Neuronal stem cell (in vitro differentiated cells): ENCODE data around the gene CPO.

ENCODE experiments used
- DNase-seq: peaks from one replicate; pipeline ENCODE4 v3.0.0-alpha.2; 2013; ENCODE audit warnings: low spot score
- H2AFZ ChIP-seq: one replicate; pipeline ENCODE4 v1.6.1; 2013; ENCODE audit warnings: mild to moderate bottlenecking, low read length, inconsistent platforms
- H2AK5ac ChIP-seq: 2 replicates; pipeline ENCODE4 v1.6.1; 2013; ENCODE audit warnings: low read depth, mild to moderate bottlenecking, inconsistent platforms, low read length, moderate library complexity, mixed read lengths
- H2BK120ac ChIP-seq: 2 replicates; pipeline ENCODE4 v1.6.1; 2013; ENCODE audit warnings: low read depth, mild to moderate bottlenecking, inconsistent platforms, low read length, moderate library complexity, mixed read lengths
- H2BK12ac ChIP-seq: one replicate; pipeline ENCODE4 v1.6.1; 2013; ENCODE audit warnings: low read length, inconsistent platforms
- H2BK15ac ChIP-seq: 2 replicates; pipeline ENCODE4 v1.6.1; 2013; ENCODE audit warnings: mild to moderate bottlenecking, low read length, inconsistent platforms, mixed read lengths
- H2BK5ac ChIP-seq: one replicate; pipeline ENCODE4 v1.6.1; 2013; ENCODE audit warnings: inconsistent platforms, mild to moderate bottlenecking, low read length, moderate library complexity
- H3K14ac ChIP-seq: one replicate; pipeline ENCODE4 v1.6.1; 2013; ENCODE audit warnings: low read length, inconsistent platforms
- H3K18ac ChIP-seq: 2 replicates; pipeline ENCODE4 v1.6.1; 2013; ENCODE audit warnings: low read length, inconsistent platforms
- H3K23ac ChIP-seq: 2 replicates; pipeline ENCODE4 v1.6.1; 2013; ENCODE audit warnings: low read depth, mild to moderate bottlenecking, mixed read lengths, low read length, inconsistent platforms; ENCODE audit not compliant: poor library complexity
- H3K27ac ChIP-seq: replicated peaks from 3 replicates; pipeline ENCODE4 v1.5.1; 2013; ENCODE audit warnings: low read length, inconsistent platforms
- H3K27me3 ChIP-seq, 3 experiments: 2 replicates each; pipeline ENCODE4 v1.6.1; 2013; ENCODE audit warnings: low read length in 3 of 3, mild to moderate bottlenecking in 2 of 3, inconsistent platforms in 1 of 3, low read depth in 1 of 3, mixed read lengths in 1 of 3, moderate library complexity in 1 of 3; ENCODE audit not compliant: control insufficient read depth in 3 of 3, insufficient read depth in 3 of 3
- H3K36me3 ChIP-seq, 2 donors: replicated peaks in 1 of 2; 2 replicates each; pipeline ENCODE4 v1.6.1; 2013; ENCODE audit warnings: low read length in 2 of 2; ENCODE audit not compliant: control insufficient read depth in 2 of 2, insufficient read depth in 2 of 2
- H3K4ac ChIP-seq: 2 replicates; pipeline ENCODE4 v1.6.1; 2013; ENCODE audit warnings: inconsistent platforms, mild to moderate bottlenecking, low read length, moderate library complexity
- H3K4me1 ChIP-seq, 2 donors: 1 replicate in 1 of 2; 2 replicates in 1 of 2; pipeline ENCODE4 v1.6.1; 2013; ENCODE audit warnings: low read length in 2 of 2, low read depth in 1 of 2; ENCODE audit not compliant: control insufficient read depth in 2 of 2, insufficient read depth in 1 of 2
- H3K4me2 ChIP-seq: one replicate; pipeline ENCODE4 v1.6.1; 2013; ENCODE audit warnings: mild to moderate bottlenecking, low read length, inconsistent platforms; ENCODE audit not compliant: insufficient read depth, poor library complexity, severe bottlenecking
- H3K4me3 ChIP-seq, 2 donors: 2 replicates each; pipeline ENCODE4 v1.5.1; 2013; ENCODE audit warnings: low read length in 2 of 2, mild to moderate bottlenecking in 2 of 2, inconsistent platforms in 1 of 2, moderate library complexity in 1 of 2
- H3K79me1 ChIP-seq: one replicate; pipeline ENCODE4 v1.6.1; 2013; ENCODE audit warnings: low read depth, mild to moderate bottlenecking, inconsistent platforms, low read length, moderate library complexity
- H3K9ac ChIP-seq: one replicate; pipeline ENCODE4 v1.6.1; 2013; ENCODE audit warnings: mild to moderate bottlenecking, low read depth, low read length, inconsistent platforms; ENCODE audit not compliant: poor library complexity
- H3K9me3 ChIP-seq, 2 donors: replicated peaks in 1 of 2; 2 replicates each; pipeline versions ENCODE3 to v1.6.1; 2013; ENCODE audit warnings: low read length in 2 of 2, mild to moderate bottlenecking in 2 of 2, inconsistent platforms in 1 of 2, low read depth in 1 of 2, mixed read lengths in 1 of 2, moderate library complexity in 1 of 2; ENCODE audit not compliant: control insufficient read depth in 2 of 2, insufficient read depth in 1 of 2
- H4K8ac ChIP-seq: one replicate; pipeline ENCODE4 v1.6.1; 2013; ENCODE audit warnings: low read depth, mild to moderate bottlenecking, inconsistent platforms, low read length, moderate library complexity
- H4K91ac ChIP-seq: one replicate; pipeline ENCODE4 v1.6.1; 2013; ENCODE audit warnings: low read length, low read depth, mild to moderate bottlenecking, inconsistent platforms; ENCODE audit not compliant: poor library complexity
- WGBS, 2 donors: extraction: QIAGEN DNeasy Blood & Tissue Kit; methylation state at CpG; one replicate each; pipeline ENCODE4 v1.1.7; 2013; ENCODE audit warnings: missing lambda C conversion rate in 2 of 2, mixed read lengths in 1 of 2; ENCODE audit not compliant: insufficient read length in 2 of 2, insufficient replicate concordance in 1 of 2; ENCODE audit errors: extremely low coverage in 2 of 2; 5-methylcytosine and 5-hydroxymethylcytosine counted together

CPO gene

DNA sequence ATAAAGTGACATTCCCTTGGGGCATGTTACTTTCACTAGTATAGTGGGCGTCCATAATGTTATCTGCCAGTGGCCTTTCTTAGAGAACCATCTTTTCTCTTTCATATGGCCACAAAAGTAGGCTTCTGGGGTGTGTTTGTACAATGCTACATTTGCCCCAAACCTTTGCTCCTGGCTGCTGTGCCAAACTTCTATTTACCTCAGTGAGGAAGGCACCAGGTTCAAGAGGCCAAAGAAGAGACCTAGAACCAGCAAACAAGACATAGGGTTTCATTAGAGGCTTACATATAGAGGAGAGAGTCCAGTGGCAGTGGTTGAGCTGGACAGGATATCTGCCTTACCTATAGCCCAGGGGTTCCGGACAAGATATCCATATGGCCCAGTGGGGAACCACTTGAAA is 48.5 kb downstream of the CPO start:
- Histone ChIP-seq H3K9ac (no peak overlapping the region), H3K14ac (no peak overlapping the region), H3K23ac (no peak overlapping the region), H3K79me1 (no peaks in the 10 kb centered on the region), H3K4me3 (no peak overlapping the region), H3K4ac (no peak overlapping the region), H3K36me3 (no peaks in the 10 kb centered on the region), H4K91ac (no peak overlapping the region), H3K27ac (no peak overlapping the region), H2BK12ac (no peak overlapping the region), H2BK5ac (no peak overlapping the region), H2BK15ac (no peak overlapping the region), H2AFZ (no peak overlapping the region), H2BK120ac (no peak overlapping the region), H2AK5ac (no peak overlapping the region), H3K9me3 (no peaks in the 10 kb centered on the region), H4K8ac (no peak overlapping the region), H3K27me3 (no peaks in the 10 kb centered on the region), H3K4me1 (peaks cover 0 to 2% of the 10 kb centered on the region in 2 donors), H3K4me2 (no peak overlapping the region), H3K18ac (no peak overlapping the region)
- WGBS, 2 donors, result no CpG with 5 or more reads among the region's 2 CpGs
- DNase-seq, result no peak

GRCh38 chr2:206988884-206989283 is 49.6 kb downstream of the CPO start:
- Histone ChIP-seq H3K18ac (no peak overlapping the region), H3K79me1 (no peaks in the 10 kb centered on the region), H2AK5ac (no peak overlapping the region), H2BK5ac (no peak overlapping the region), H4K8ac (no peak overlapping the region), H2BK120ac (no peak overlapping the region), H3K4me1 (no peaks in the 10 kb centered on the region), H3K9ac (no peak overlapping the region), H3K4me3 (no peak overlapping the region), H3K23ac (no peak overlapping the region), H2BK12ac (no peak overlapping the region), H3K9me3 (no peaks in the 10 kb centered on the region), H3K14ac (no peak overlapping the region), H2AFZ (no peak overlapping the region), H4K91ac (no peak overlapping the region), H3K4me2 (no peak overlapping the region), H3K27me3 (no peaks in the 10 kb centered on the region), H3K27ac (no peak overlapping the region), H2BK15ac (no peak overlapping the region), H3K4ac (no peak overlapping the region), H3K36me3 (no peaks in the 10 kb centered on the region)
- no CpG with 5 or more reads among the region's 1 CpG for WGBS, 2 donors
- DNase-seq, result no peak

DNA sequence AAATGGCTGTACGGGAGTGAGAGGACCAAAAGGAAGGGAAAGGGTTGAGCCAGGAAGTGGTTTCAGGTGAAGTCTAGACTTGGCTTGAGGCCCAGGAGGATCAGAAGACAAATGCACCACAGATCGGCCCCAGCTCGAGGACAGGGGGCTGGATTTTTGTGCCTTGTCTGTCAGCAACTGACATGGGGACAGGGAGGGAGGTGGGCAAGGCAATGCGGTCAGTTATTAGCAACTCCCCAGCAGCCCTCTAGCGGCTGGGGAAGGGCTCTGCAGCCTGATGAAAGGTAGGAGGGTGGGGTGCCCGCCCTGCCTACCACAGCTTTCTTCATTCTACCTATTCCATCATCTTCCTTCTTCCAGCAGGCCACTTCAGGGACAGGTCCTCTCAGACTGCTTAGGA is 50.0 kb downstream of the CPO start:
- H4K8ac ChIP-seq, result no peak overlapping the region
- no peak overlapping the region for H3K4me3 ChIP-seq
- no peak overlapping the region for H3K14ac ChIP-seq
- no peaks in the 10 kb centered on the region for H3K4me1 ChIP-seq
- no peak overlapping the region for H2BK5ac ChIP-seq
- peak overlapping the region; percentile 32 for H3K18ac ChIP-seq
- WGBS, 2 donors, result no CpG with 5 or more reads among the region's 6 CpGs
- H3K27me3 ChIP-seq, result no peaks in the 10 kb centered on the region
- H2BK12ac ChIP-seq, result peak overlapping the region; percentile 42
- no peaks in the 10 kb centered on the region for H3K79me1 ChIP-seq
- no peak for DNase-seq
- no peak overlapping the region for H2BK120ac ChIP-seq
- H2AK5ac ChIP-seq, result no peak overlapping the region
- no peak overlapping the region for H2BK15ac ChIP-seq
- no peaks in the 10 kb centered on the region for H3K36me3 ChIP-seq
- peak overlapping the region; percentile 53 for H2AFZ ChIP-seq
- H3K9ac ChIP-seq, result peak overlapping the region; percentile 55
- H4K91ac ChIP-seq, result no peak overlapping the region
- H3K9me3 ChIP-seq, result no peaks in the 10 kb centered on the region
- no peak overlapping the region for H3K4me2 ChIP-seq
- no peak overlapping the region for H3K27ac ChIP-seq
- H3K23ac ChIP-seq, result no peak overlapping the region
- no peak overlapping the region for H3K4ac ChIP-seq

DNA sequence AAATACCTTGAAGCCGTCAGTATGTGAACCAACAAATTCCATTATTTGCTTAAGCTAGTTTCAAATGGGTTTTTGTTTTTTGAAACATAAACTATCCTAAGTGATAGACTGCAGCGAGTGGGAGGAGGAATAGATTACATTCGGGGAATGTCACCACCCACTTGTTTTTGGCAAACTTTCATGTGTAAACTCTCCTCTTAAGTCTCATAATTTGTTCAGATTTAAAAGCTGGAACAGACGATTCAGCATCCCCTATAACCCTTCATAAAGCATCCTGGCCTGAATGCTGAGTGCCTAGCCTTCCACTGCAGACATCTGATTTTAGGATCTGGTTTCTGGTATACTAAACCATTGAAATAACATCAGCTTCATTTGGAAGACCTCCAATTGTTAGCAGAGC is 51.0 kb downstream of the CPO start:
- H3K4me1 ChIP-seq, result no peaks in the 10 kb centered on the region
- H3K9ac ChIP-seq, result no peak overlapping the region
- no peak overlapping the region for H4K91ac ChIP-seq
- no peak overlapping the region for H3K23ac ChIP-seq
- H3K4me2 ChIP-seq, result no peak overlapping the region
- no peak overlapping the region for H3K4me3 ChIP-seq
- no peak overlapping the region for H4K8ac ChIP-seq
- no peak overlapping the region for H3K27ac ChIP-seq
- H2AK5ac ChIP-seq, result no peak overlapping the region
- no peak overlapping the region for H3K14ac ChIP-seq
- H3K79me1 ChIP-seq, result no peaks in the 10 kb centered on the region
- H2BK12ac ChIP-seq, result no peak overlapping the region
- no peak overlapping the region for H2BK120ac ChIP-seq
- no peak overlapping the region for H3K18ac ChIP-seq
- no peaks in the 10 kb centered on the region for H3K36me3 ChIP-seq
- DNase-seq, result no peak
- no peak overlapping the region for H2BK15ac ChIP-seq
- H3K4ac ChIP-seq, result no peak overlapping the region
- no peak overlapping the region for H2AFZ ChIP-seq
- H2BK5ac ChIP-seq, result no peak overlapping the region
- WGBS, 2 donors, result no CpG with 5 or more reads among the region's 4 CpGs
- no peaks in the 10 kb centered on the region for H3K9me3 ChIP-seq
- H3K27me3 ChIP-seq, result no peaks in the 10 kb centered on the region
